ENCODE results near the gene ATN1. TPM values are rescaled to one million over a fixed set of nuclear protein-coding genes. Genes with fewer than 3 reads are reported as not detected.

Gene ATN1
- polyA plus RNA-seq, 4 donors: 85.5 to 189 (median 127) TPM

DNA sequence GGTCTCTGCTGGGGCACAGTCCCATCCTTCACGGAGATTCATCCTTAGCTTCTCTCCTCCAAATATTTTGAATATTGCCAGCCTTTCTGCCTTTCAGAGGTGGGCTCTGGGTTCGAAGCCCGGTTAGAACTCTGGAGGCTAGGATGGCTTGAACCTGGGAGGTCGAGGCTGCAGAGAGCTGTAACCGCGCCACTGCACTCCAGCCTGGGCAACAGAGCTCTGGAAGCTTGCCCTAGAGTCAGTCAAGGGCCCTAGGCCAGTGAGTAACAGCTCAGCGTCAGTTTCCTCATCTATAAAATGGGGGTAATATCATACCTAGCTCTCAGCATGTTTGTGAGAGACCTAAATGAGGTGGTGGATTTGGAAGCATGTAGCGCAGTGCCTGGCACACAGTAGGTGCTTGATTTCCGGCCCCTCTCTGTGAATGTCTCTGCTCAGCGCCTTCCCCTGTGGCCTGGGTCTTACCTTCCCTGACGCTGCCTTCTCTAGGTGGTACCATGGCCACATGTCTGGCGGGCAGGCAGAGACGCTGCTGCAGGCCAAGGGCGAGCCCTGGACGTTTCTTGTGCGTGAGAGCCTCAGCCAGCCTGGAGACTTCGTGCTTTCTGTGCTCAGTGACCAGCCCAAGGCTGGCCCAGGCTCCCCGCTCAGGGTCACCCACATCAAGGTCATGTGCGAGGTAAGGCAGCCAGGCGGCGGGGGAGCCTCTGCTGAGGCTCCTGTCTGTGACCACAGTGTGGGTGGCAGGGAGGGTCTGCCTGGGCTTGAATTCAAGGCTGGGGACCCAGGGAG is 26.8 kb downstream of the ATN1 start:
- DNase-seq (ENCODE audit: low read depth in 4 of 4, low spot score in 2 of 4): no peak

DNA sequence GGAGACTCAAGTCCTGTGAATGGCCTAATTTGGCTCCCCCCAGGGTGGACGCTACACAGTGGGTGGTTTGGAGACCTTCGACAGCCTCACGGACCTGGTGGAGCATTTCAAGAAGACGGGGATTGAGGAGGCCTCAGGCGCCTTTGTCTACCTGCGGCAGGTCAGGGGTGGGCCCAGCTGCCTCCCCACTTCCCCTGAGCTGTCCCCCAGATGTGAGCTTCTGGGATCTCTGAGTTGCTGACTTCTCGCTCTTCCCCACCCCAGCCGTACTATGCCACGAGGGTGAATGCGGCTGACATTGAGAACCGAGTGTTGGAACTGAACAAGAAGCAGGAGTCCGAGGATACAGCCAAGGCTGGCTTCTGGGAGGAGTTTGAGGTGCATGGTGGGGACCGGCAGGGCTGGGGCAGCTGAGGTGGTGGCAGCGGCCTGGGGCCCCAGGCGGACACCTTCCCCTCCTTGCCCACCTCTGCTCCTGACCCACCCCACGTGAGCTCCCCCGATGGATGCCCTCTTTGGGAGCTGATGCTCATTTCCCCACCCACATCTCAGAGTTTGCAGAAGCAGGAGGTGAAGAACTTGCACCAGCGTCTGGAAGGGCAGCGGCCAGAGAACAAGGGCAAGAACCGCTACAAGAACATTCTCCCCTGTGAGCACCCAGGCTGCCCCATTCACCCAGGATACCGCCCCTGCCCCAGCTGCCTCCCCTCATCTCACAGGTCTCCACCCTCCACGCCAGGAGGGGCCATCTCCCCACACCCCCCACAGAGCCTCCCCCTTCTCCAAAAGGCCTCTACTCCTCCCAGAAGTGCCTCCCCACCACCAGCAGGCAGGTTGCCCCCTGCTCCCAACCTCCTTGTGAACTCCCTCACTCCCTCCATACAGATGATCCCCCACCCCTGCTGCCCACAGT is 27.6 kb downstream of the ATN1 start:
- no peak for DNase-seq (ENCODE audit: low read depth in 4 of 4, low spot score in 2 of 4)

DNA sequence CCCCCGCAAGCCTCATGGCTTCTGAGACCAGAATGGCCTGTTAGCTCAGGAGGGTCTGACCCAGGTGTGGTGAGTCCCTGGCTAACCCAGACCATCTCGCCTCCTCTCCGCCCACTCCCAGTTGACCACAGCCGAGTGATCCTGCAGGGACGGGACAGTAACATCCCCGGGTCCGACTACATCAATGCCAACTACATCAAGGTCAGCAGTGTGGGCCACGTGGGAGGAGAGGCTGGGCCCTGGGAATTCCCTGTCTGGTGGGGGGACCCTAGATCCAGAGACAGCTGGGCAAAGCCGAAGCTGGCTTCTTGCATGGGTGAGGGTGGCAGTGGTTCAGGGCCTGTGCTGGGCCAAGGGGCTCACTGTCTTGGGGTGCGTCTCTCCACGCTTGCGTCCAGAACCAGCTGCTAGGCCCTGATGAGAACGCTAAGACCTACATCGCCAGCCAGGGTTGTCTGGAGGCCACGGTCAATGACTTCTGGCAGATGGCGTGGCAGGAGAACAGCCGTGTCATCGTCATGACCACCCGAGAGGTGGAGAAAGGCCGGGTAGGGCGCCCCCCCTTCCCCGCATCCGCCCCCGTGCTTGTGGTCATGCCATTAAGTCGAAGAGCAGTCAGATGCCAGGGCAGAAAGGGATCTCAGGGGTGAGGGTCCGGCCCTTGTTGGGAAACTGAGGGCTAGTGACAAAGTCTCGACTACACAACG is 28.4 kb downstream of the ATN1 start:
- no peak for DNase-seq (ENCODE audit: low read depth in 4 of 4, low spot score in 2 of 4)

DNA sequence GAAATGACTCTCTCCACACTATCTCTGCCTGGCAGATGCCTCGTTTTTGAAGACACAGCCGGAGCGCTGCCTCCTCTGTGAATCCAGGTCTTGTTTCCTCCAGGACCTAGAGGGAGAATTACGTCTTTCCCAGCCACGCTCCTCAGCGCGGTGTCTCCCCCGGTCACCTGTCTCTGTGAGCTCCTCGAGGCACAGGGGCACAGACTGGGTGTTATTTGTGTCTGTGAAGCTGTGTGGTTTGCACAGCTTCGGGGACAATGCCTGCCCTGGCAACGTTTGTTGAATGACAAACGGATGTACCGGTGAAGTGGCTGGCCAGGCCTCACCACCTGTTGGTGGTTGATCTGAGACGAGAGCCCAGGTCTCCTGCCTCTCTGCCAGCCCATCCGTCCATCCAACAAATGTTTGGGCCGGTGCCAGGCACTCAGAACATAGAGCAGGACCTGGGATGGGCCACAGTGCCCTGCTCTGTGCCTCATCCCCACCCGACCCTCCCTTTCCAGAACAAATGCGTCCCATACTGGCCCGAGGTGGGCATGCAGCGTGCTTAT is 29.5 kb downstream of the ATN1 start:
- no peak for DNase-seq (ENCODE audit: low read depth in 4 of 4, low spot score in 2 of 4)

DNA sequence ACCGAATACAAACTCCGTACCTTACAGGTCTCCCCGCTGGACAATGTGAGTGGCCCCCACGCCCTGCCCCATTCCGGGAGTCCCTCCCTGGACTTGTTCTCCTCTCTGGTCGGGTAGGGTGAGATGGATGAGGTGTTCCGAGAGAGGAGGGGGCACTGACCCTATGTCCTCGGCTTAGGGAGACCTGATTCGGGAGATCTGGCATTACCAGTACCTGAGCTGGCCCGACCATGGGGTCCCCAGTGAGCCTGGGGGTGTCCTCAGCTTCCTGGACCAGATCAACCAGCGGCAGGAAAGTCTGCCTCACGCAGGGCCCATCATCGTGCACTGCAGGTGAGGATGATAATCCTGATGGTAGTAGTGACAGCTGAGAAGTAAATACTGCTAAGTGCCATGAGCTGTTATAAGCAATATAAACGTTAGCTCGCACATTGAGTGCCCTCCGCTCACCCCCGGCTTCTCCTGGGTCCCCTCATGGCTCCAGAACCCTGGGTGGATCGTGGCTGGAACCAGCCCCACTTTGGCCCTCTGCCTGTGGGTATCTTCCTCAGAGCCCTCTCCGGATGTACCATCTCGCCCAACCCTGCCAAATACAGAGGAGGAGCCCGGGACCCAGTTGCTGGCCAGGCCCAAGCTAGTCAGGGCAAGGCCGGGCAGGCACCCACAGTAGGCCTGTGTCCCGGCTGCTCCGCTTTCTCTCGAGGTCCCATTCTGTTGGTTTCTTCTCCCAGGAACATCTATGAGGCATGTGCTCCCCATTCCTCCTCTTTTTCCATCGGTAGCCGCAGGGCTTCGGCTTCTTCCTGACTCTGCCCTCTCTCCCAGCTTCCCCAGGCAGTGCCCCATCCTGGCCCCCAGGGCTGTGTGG is 30.2 kb downstream of the ATN1 start:
- no peak for DNase-seq (ENCODE audit: low read depth in 4 of 4, low spot score in 2 of 4)

- DNase-seq (ENCODE audit: low read depth in 4 of 4, low spot score in 2 of 4): no peak
Measured at GRCh38 chr12:6958609-6959057, 30.9 kb downstream of the ATN1 start.

DNA sequence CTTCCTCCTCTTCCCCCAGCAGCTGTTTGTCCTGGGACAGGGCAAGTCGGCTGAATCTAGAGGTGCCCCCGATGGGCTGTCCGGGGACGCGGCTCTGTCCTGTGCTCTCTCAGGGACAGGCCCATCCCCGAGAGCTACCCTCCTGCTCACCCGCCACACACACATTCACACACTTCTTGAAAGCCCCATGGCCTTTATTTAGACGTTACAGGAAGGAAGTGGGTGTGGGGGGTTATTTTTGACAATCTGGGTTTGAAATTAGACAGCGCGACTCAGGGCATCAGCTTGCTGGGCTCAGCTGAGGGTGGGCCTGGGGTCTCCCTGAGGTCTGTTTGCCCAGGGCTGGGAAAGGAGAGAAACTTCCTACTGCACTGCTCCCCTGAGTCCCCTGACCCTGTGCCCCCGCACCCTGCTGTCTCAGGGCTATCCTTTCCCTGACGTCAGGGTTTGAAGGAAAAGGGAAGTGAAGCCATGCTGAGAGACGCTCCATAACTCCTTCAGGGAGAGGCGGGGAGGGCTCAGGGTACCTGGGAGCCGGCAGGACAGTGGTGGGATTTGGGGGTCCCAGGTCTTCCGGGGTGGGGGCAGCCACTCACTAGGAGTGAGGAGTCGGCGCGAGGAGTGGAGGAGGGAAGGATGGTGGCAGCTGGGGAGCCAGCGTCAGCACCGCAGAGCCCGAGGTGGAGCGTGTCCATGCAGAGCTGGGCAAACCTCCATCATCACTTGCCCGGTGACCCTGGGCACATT is 31.5 kb downstream of the ATN1 start:
- DNase-seq (ENCODE audit: low read depth in 4 of 4, low spot score in 2 of 4): no peak

- no peak for DNase-seq (ENCODE audit: low read depth in 4 of 4, low spot score in 2 of 4)
Measured at GRCh38 chr12:6959805-6960592, 32.2 kb downstream of the ATN1 start.

- DNase-seq (ENCODE audit: low read depth in 4 of 4, low spot score in 2 of 4): no peak
Measured at GRCh38 chr12:6960593-6961277, 33.0 kb downstream of the ATN1 start.

DNA sequence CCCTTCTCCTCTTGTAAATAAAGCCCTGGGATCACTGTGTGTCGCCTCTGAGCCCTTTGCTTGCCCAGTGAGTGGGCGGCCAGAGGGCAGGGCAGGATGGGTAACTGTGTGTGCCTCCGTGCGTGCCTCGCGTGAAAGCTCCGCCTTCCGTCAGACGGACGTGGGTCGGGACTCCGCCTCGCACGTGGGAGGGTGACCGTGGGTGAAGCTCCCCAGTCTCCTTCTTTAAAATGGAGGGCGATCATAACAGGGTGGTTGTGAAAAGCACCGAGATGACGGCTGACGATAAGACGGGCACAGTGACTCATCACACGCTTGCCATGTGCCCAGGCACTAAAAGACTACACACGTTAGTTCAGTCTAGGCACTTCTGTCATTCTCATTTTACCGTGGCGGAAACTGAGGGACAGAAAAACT is 33.5 kb downstream of the ATN1 start:
- DNase-seq (ENCODE audit: low read depth in 4 of 4, low spot score in 2 of 4): no peak

GRCh38 chr12:6961695-6962284 is 34.0 kb downstream of the ATN1 start:
- DNase-seq (ENCODE audit: low read depth in 4 of 4, low spot score in 2 of 4): peak in 2 of 4 donors; percentile 48 to 56

DNA sequence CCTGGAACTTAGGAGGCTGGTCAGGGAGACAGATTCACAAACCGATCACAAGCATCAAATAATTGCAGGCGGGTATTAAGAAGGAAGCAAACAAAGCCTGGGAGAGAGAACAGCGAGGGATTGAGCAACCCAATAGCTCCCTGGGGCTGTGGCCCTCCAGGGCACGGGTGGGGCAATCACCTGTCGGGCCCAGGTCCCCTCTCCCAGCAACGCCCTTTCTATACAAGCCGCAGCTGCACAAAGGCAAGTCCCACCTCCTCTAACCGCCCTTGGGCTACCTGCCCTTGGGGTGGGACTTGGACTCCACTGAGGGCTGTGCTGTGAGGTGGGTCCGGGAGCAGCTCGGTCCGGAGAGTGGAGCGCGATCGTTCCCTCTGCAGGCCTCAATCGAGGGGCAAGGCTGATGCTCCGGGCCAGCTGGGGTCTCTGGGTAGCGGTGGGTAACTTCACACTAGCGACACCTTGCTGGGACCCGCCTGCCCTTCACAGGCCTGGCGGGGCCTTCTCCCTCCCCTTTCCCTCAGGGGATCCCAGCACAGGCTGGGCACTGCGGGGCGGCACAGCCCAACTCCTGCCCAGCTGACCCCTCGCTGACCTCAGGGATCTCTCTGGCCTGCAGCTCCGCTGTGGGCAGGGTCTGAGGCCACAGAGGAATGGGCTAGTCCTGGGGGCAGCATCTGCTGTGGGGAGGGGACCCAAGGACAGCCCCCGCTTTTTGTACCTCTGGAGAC is 34.7 kb downstream of the ATN1 start:
- no peak for DNase-seq (ENCODE audit: low read depth in 4 of 4, low spot score in 2 of 4)

DNA sequence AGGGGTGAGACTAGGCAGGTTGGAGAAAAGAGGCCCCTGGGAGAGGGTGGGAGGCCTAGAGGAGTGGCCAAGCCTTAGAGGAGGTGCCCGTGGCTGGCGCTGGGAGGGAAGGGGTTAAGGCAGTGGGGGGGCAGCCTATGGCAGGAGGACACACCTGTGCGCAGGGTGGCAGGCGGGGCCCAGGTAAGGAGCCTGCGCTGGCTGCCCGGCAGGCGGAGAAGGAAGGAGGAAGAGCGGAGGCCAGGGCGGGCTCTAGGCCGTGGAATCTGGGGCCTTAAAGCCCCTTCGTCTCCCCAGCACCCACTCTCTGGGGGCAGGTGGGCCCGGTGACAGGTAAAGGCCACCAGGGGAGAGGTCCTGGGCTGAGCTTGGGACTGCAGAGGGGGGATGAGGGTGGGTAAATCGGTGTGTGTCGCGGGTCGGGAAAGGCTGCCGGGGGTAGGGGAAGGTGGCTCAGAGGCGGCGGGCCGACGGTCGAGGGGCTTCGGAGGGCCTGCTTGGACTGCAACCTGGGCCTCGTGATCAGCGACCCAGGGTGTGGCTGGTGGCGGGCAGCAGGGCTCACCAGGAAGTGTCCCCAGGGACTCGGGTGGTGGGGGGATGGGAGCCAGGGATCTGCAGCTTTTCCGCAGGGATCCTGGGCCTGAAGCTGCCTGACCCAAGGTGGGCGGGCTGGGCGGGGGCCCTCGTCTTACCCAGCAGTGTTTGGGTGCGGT is 35.4 kb downstream of the ATN1 start:
- no peak for DNase-seq (ENCODE audit: low read depth in 4 of 4, low spot score in 2 of 4)

GRCh38 chr12:6963791-6964413 is 36.1 kb downstream of the ATN1 start:
- DNase-seq (ENCODE audit: low read depth in 4 of 4, low spot score in 2 of 4): no peak

GRCh38 chr12:6964605-6965025 is 36.9 kb downstream of the ATN1 start:
- DNase-seq (ENCODE audit: low read depth in 4 of 4, low spot score in 2 of 4): no peak
